DMS79 treated with DMSO at 0.1 percent for 48 hours (cell line): ENCODE results near the gene RETREG1.

Experiments used
- DNase-seq: peaks from one replicate; lab custom pipeline; 2025; lab: John Stamatoyannopoulos, UW

The RETREG1 gene

GRCh38 chr5:16528382-16529110 is 88.3 kb downstream of the RETREG1 start:
- DNase-seq, result no peak

DNA sequence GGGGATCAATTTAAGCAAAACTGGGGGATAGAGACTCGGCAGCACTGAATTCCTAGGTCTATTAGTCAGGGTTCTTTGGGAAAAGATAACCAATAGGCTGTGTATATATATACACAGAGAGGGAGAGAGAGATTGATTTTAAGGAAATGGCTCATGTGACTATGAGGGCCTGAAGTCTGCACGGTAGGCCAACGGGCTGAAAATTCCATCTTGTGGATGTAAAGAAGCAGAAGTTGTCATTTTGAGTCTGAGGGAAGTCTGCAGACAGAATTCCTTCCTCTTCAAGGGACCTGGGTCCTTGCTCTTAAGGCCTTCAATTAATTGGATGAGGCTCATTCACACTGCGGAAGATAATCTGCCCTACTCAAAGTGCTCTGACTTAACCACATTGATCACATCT is 91.1 kb downstream of the RETREG1 start:
- DNase-seq, result no peak

GRCh38 chr5:16524286-16524685 is 92.5 kb downstream of the RETREG1 start:
- DNase-seq, result no peak

DNA sequence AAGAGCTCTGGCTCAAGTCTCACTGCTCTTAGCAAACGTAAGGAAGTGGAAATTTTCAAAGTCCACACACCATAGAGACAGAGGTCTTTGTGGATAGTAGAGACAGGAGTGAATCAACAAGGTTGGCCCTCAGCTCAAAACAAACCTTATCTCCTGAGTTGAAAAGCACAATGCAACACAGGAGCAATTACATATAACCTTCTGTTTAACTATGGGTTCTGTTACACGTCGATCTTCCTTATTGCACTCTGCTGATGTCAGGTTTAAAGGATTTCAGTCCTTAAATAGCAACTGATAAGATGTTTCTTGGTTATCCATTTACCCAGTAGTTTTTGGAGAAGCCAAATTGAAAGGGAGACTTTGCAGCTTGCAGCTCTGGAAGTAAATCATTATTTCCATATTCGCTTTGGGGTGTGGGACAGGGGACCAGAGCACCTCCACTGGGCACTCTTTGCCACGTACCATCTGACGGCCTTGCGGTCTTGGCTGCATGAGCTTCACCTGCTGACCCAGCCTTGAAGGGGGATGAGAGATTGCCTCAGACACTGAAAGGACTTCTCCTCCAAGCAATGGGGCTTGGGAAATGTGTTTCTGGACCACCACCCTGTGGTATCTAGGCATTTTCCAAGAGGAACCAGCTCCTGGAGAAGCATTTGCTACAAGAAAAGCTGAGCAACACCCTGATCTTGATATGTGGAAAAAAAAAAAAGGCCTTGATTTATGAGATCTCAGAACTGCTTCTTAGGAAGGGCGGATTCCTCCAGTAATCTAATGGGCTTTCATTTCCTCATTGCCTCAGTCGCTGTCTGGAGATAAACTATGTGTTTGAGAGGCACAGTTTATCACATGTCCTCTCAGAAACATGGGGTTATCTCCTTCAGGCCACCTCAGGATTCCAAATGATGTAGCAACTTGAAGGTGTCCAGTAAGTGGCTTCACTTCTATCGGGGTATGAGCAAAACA is 95.0 kb downstream of the RETREG1 start:
- no peak for DNase-seq

- DNase-seq, result no peak
These were observed 96.0 kb downstream of the RETREG1 start for GRCh38 chr5:16520841-16521240.

- no peak for DNase-seq
These were observed 97.4 kb downstream of the RETREG1 start for GRCh38 chr5:16519435-16519834.

DNA sequence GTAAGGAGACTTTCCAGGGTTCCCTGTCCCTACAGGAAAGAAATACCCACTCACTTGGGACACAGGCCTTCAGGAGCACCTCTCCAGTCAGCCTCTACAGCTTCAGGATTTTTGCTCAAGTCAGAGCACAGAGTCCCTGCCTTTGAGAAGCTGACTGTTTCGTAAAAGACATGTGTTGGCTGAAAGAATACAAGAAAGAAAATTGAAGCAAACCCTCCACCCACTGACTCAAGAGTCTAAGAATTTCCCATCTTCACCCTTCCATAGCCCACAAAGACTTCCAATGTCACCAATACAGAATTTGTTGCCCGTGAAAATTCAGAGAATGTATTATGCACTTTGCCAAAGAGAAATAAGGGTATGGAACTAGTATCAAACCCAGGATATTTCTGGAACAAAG is 98.2 kb downstream of the RETREG1 start:
- DNase-seq, result no peak

DNA sequence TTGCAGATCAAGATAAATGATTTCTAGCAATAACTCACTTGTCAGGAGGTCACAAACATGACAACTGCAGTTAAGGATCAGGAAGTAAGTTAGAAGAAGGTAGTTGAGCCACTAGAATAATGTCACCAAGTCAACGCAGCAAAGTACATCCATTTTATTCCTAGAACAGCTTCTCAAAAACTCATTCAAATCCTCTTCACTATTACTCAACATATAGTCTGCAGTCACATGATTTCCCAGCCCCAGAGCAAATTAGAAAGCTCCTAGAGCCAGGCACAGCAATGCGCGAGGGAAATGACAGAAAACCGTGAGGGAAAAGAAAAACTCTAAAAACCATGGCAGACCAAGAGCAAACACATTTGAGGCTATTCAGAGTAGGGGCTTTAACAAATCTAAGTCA is 101.3 kb downstream of the RETREG1 start:
- no peak for DNase-seq

- no peak for DNase-seq
These were observed 106.7 kb downstream of the RETREG1 start for GRCh38 chr5:16510098-16510497.

- peak; percentile 35 for DNase-seq
These were observed 107.9 kb downstream of the RETREG1 start for GRCh38 chr5:16508730-16509531.

DNA sequence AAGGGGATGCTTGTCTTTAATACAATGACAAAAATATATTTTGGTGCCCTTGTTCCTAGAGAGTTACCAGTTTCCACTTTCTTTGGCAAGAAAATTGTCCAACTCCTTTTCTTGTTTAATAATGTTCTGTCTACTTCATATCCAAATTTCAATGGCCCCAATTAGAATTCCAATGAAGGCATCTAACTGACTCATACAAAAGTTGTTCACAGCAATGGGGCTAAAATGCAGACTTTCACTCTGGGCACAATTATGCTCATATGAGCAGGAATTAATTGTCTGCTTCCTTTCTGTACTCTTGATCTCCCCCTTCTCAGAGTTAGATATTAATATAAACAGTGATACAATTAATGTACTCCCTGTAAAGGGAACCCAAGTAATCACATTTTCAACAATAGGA is 109.1 kb downstream of the RETREG1 start:
- no peak for DNase-seq

DNA sequence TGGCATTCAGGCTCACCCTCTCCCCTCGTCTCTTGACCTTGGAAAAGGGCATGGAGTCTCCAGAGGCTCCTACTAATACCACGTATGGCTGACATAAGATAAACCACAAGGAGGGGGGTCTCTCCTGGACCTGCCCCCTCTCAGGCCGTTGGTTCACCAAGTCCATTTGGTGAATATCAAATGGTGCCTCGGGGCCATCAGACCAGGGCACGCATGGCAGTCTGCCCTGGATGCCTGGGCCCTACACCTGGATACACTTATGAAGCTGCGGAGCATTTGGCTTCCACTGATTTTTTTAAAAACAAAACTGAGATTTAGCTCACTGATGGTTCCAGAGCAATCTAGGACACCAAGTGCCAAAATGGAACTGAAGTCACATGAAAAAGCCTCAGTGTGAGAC is 110.9 kb downstream of the RETREG1 start:
- DNase-seq, result no peak

DNA sequence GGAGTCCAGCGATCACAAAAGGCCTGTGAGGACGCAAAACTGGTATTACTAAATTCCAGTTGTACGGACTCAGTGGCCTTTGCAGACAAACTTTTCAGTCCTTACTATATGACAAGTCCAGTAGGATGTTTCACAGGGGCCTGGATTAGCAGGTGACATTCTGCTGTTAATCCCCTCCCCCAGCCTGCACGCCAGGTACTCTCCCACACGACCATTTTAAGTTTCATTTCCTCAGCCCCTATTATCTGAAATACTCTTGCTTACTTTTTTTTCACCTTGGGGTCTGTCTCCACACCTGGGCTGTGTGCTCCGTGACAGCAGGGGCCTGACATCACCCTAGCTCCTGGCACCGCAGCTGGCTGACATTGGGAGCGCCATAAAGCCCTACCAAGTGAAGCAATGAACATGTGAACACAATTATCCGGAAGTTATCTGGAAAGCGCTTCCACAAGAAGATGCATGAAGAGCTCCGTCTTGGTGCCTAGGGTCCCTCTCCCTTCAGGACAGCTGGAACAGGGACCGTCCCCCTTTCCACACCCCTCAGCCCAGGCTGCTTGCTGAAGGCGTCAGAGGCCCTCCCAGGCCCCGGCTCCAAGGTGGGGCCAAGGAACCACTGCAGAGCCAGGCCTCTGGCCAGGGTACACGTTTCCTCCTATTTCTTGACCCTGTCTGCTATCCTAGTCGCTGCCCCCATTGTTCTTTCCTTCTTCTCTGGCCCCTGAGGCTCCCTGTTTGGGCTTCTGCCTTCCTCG is 111.5 kb downstream of the RETREG1 start:
- DNase-seq, result no peak

- DNase-seq, result no peak
These were observed 112.2 kb downstream of the RETREG1 start for GRCh38 chr5:16504571-16504970.

GRCh38 chr5:16502866-16503265 is 113.9 kb downstream of the RETREG1 start:
- no peak for DNase-seq

GRCh38 chr5:16500024-16500423 is 116.8 kb downstream of the RETREG1 start:
- no peak for DNase-seq

GRCh38 chr5:16497546-16497945 is 119.3 kb downstream of the RETREG1 start:
- DNase-seq, result no peak

DNA sequence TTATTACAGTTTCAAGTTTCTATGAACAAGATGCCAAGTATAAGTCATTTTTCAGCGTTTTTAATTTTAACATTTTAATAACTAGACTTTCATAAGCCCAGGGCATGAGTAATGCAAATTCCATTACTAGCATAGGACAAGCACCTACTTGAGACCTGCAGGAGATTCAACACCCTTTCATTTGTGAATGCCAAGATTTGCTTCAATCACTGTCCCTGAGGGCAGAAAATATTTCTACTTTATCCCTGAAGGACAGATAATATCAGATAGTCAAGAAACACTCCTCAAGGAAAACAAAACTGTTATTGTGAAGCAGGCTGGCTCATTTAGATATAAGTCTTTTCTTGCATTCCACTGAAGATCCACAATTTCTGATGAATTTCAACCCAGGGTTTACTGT is 123.5 kb downstream of the RETREG1 start:
- no peak for DNase-seq

DNA sequence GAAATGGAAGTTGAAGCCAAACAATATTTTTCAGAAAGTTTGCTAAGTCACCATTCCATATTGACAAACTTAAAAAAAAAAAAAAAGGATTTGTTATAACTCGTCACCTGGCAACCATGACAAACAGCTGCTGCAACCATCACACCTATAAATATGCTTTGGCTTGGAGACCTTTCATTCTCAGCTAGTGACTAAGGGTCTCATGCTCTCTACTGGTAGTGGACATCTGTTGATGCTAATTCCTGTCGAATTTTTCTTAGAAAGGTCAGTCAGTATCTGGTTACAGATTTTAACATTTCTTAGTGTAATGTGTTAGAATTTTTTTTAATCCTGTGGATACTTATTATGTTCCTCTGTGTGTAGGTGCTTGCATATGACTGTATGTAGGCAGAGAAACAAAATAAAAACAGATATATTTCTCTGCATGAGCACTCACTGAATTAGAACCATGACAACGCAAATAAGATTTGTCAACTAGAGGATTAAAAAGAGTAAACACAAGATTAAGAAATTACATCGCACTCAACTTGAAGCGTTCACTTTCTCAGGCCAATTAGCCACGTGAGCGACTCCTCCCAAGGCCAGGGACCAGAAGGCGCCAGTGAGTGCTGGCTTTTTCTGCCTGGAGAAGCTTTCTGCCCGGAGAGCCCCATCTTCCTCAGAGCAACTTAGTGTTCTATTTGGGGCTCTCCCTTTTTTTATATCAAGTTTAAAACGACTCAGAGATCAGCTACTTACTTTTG is 124.2 kb downstream of the RETREG1 start:
- DNase-seq, result no peak

DNA sequence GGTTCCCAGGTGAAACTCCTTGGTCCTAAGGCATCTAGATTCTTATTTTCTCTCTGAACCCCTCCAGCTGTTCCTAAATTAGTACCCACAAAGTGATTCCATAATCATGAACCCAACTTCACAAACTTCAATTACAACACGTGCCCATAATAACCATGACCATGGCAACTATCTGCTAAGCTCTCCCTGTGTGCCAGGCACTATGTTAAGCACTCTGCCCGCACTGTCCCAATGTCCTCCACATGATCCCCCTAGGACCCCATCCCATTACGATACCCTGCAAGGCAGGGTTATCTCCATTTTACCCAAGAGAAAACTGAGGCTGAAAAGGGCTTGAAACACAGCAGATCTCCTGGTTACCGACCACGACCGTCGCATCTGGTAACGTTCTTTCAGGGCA is 125.9 kb downstream of the RETREG1 start:
- DNase-seq, result no peak

- peak; percentile 31 for DNase-seq
These were observed 127.4 kb downstream of the RETREG1 start for GRCh38 chr5:16489322-16489791.
